GM18505 (cell line): Measurements from ENCODE around the gene KAT5.
"Not testable (repeated sequence)": the region's sequence is repeated elsewhere in the genome, so short reads cannot be mapped to it uniquely, and the experiment has no call there.

Experiments used
- ATAC-seq: cut with Tn5 transposase; IDR thresholded peaks from one replicate; pipeline ENCODE4 v1.9.1; 2021; ENCODE audit not compliant: unreplicated experiment
- POLR2A ChIP-seq: IDR thresholded peaks from 4 replicates; pipeline ENCODE4 v1.6.1; 2011; ENCODE audit warnings: borderline replicate concordance; ENCODE audit not compliant: insufficient read depth, insufficient read length; ENCODE audit errors: extremely low read depth

The KAT5 gene

GRCh38 chr11:65696802-65697552 lies 15.1 kb upstream of the KAT5 start:
- TF ChIP-seq POLR2A = no peak
- no peak for ATAC-seq

DNA sequence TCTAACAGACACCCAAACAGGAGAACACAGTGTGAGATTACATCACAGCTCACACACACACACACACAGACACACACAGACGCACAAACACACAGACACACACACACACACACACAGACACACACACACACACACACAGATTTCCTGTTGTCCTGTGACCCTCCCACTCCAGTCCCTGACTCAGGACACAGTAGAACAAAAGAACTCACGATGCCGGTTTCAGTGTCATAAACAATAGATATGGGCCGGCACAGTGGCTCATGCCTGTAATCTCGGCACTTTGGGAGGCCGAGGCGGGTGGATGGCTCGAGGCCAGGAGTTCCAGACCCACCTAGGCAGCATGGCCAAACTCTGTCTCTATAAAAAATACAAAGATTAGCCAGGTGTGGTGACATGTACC lies 13.8 kb upstream of the KAT5 start:
- ATAC-seq = no peak

GRCh38 chr11:65699306-65699705 lies 12.7 kb upstream of the KAT5 start:
- no peak for ATAC-seq
- no peak for TF ChIP-seq POLR2A

More for the DNA sequence above, 13.8 kb upstream of the KAT5 start:
- TF ChIP-seq POLR2A = no peak

- TF ChIP-seq POLR2A = no peak
- no peak for ATAC-seq
These were observed 11.7 kb upstream of the KAT5 start for GRCh38 chr11:65700399-65700798.

DNA sequence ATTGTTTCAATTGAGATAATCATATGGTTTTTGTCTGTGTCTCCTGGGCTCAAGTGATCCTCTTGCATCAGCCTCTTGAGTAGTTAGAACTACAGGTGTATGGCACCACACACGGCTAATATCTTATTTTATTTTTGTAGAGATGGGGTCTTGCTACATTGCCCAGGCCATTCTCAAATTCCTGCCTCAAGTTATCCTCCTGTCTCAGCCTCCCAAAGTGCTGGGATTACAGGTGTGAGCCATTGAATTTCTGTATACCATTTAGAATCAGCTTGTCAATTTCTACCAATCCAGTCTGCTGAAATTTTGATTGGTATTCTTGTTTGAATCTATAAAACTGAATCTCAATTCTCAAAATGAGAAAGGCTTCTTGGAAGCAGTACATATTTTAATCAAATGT lies 10.4 kb upstream of the KAT5 start:
- ATAC-seq = no peak

GRCh38 chr11:65703846-65704245 lies 8.2 kb upstream of the KAT5 start:
- no peak for TF ChIP-seq POLR2A

More for the DNA sequence above, 10.4 kb upstream of the KAT5 start:
- no peak for TF ChIP-seq POLR2A

DNA sequence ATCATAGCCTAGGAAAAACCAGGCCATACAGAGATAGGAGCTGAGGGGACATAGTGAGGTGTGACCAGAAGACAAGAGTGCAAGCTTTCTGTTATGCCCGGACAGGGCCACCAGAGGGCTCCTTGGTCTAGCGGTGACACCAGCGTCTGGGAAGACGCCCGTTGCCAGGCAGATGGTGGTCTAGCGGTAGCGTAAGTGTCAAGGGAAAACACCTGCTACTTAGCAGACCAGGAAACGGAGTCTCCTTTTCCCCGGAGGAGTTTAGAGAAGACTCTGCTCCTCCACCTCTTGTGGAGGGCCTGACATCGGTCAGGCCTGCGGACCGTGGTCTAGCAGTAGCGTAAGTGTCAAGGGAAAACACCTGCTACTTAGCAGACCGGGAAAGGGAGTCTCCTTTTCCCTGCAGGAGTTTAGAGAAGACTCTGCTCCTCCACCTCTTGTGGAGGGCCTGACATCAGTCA lies 5.7 kb upstream of the KAT5 start:
- not testable (repeated sequence) for ATAC-seq

More at GRCh38 chr11:65703846-65704245, 8.2 kb upstream of the KAT5 start:
- no peak for ATAC-seq

DNA sequence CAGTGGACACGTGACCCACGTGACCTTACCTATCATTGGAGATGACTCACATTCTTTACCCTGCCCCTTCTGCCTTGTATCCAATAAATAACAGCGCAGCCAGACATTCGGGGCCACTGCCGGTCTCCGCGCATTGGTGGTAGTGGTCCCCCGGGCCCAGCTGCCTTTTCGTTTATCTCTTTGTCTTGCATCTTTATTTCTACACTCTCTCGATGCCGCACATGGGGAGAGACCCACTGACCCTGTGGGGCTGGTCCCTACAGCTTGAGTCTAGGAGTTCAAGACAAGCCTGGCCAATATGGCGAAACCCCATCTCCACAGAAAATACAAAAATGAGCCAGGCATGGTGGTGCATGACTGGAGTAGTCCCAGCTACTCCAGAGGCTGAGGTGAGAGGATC lies 5.0 kb upstream of the KAT5 start:
- ATAC-seq = not testable (repeated sequence)

DNA sequence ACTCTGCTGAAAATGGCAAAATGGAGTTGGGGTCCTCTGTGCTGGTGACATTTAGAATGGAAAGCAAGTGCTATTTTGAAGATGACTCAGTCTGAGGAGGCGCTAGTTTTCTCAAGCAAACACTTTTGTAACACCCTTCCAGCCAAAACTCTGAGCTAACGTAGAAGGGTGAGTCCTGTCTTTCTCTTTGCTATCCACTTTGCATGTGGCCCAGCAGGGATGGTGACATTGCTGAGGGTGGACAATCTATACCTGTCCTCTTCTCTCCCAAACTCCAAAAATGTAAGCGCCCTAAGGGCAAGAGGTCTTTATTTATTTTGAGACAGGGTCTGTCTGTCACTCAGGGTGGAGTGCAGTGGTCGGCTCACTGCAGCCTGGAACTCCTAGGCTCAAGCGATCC lies 3.6 kb upstream of the KAT5 start:
- TF ChIP-seq POLR2A = no peak
- ATAC-seq = no peak

DNA sequence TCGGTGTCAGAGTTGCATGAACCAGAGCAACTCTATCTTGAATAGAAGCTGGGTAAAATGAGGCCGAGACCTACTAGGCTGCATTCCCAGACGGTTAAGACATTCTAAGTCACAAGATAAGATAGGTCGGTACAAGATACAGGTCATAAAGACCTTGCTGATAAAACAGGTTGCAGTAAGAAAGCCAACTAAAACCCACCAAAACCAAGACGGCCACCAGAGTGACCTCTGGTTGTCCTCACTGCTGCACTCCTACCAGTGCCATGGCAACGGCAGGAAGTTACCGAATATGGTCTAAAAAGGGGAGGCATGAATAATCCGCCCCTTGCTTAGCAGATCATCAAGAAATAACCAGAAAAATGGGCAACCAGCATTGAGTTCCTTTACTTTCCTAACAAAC lies 2.4 kb upstream of the KAT5 start:
- no peak for ATAC-seq
- TF ChIP-seq POLR2A = no peak

- TF ChIP-seq POLR2A = no peak
- ATAC-seq = no peak
These were observed 1.6 kb upstream of the KAT5 start for GRCh38 chr11:65710421-65710820.

- no peak for TF ChIP-seq POLR2A
- ATAC-seq = no peak
These were observed 603 bp downstream of the KAT5 start for GRCh38 chr11:65712633-65713076.

DNA sequence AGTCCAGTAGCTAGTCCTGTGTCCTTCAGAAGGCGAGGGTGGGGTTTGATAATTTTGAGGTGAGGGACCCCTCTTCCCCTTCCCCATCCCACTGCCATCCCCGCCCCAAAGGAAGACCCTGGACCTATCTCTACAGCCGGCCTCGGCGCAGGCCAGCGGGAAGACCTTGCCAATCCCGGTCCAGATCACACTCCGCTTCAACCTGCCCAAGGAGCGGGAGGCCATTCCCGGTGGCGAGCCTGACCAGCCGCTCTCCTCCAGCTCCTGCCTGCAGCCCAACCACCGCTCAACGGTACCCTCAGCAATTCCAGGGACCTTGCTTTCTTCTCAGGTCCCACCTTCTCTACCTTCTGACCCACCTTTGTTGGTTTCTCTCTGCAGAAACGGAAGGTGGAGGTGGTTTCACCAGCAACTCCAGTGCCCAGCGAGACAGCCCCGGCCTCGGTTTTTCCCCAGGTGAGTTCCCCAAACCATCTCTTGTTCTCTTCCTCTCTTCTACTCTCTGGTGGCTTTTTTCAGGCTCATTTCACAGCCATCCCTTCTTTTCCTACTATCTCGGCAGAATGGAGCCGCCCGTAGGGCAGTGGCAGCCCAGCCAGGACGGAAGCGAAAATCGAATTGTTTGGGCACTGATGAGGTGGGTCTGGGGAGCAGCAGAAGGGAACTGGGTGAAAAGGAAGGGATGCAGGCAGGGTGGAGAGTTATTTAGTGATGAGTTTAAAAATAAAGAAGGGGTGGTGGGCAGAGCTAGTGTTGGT lies 1.3 kb downstream of the KAT5 start:
- TF ChIP-seq POLR2A = no peak
- ATAC-seq = no peak

DNA sequence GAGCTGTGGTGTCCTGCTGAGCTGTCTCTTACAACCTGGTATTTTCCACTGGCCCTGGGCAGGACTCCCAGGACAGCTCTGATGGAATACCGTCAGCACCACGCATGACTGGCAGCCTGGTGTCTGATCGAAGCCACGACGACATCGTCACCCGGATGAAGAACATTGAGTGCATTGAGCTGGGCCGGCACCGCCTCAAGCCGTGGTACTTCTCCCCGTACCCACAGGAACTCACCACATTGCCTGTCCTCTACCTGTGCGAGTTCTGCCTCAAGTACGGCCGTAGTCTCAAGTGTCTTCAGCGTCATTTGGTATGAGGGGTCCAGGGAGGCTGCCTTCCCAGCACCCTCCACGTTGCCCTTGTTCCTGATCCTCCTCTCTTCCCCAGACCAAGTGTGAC lies 2.4 kb downstream of the KAT5 start:
- no peak for ATAC-seq
- no peak for TF ChIP-seq POLR2A
